Right atrium auricular region (tissue), 2 donors: ENCODE measurements around the gene IQCM. TPM values are rescaled to one million over a fixed set of nuclear protein-coding genes. Genes with fewer than 3 reads are reported as not detected.

Experiments used
- DNase-seq: peaks from one replicate; pipeline ENCODE4 v3.0.0-alpha.2; 2019; ENCODE audit warnings: low spot score
- H3K27ac ChIP-seq, 2 donors: fragments of 200-600 bp; sonication (generic); 1 replicate in 1 of 2; 2 replicates in 1 of 2; pipeline ENCODE4 v1.5.1; 2016 to 2019
- H3K27me3 ChIP-seq, 2 donors: fragments of 200-600 bp; sonication (generic); one replicate each; pipeline versions ENCODE4 v1.5.1 to v1.6.0; 2017 to 2019
- H3K36me3 ChIP-seq: fragments of 200-600 bp; sonication (generic); one replicate; pipeline ENCODE4 v1.5.1; 2016
- H3K4me1 ChIP-seq, 2 donors: fragments of 200-600 bp; sonication (generic); one replicate each; pipeline versions ENCODE4 v1.5.1 to v1.6.0; 2017 to 2019
- H3K4me3 ChIP-seq, 2 donors: fragments of 200-600 bp; sonication (generic); 1 replicate in 1 of 2; 2 replicates in 1 of 2; pipeline ENCODE4 v1.5.1; 2017 to 2019; ENCODE audit warnings: mild to moderate bottlenecking in 1 of 2, moderate library complexity in 1 of 2
- H3K9me3 ChIP-seq, 2 donors: fragments of 200-600 bp; sonication (generic); one replicate each; pipeline ENCODE4 v1.5.1; 2019
- total RNA-seq, 2 donors: library from RNA; depleted of rRNA; stranded (reverse); fragments of >200 nt; gene quantifications; one replicate each; pipeline ENCODE4 v1.1.0, GENCODE V29; 2016
- TF ChIP-seq, protein P1 (sequence below), 2 donors: fragments of 200-600 bp; sonication (generic); IDR thresholded peaks; one replicate each; pipeline ENCODE4 v1.5.1; 2019; ENCODE audit warnings: antibody characterized with exemption in 2 of 2

Gene IQCM
- total RNA-seq, 2 donors from 2014 or later = not detected

DNA sequence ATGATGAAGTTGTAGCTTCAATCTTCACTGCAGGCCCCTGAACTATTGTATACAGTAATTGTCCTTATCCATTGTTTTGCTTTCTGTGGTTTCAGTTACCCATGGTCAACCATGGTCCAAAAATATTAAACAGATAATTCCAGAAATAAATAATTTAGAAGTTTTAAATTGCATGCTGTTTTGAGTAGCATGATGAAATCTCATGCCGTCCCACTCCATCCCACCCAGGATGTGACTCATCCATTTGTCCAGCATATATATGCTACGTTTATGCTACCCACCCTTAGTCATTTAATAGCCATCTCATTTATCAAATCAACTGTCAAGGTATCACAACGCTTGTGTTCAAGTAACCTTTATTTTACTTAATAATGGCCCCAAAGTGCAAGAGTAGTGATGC is 34.5 kb downstream of the IQCM start:
- H3K36me3 ChIP-seq = no peaks in the 10 kb centered on the region
- no peak overlapping the region for H3K27ac ChIP-seq
- no peaks in the 10 kb centered on the region for H3K27me3 ChIP-seq
- no peaks in the 10 kb centered on the region for H3K4me1 ChIP-seq
- TF ChIP-seq, protein P1, sequence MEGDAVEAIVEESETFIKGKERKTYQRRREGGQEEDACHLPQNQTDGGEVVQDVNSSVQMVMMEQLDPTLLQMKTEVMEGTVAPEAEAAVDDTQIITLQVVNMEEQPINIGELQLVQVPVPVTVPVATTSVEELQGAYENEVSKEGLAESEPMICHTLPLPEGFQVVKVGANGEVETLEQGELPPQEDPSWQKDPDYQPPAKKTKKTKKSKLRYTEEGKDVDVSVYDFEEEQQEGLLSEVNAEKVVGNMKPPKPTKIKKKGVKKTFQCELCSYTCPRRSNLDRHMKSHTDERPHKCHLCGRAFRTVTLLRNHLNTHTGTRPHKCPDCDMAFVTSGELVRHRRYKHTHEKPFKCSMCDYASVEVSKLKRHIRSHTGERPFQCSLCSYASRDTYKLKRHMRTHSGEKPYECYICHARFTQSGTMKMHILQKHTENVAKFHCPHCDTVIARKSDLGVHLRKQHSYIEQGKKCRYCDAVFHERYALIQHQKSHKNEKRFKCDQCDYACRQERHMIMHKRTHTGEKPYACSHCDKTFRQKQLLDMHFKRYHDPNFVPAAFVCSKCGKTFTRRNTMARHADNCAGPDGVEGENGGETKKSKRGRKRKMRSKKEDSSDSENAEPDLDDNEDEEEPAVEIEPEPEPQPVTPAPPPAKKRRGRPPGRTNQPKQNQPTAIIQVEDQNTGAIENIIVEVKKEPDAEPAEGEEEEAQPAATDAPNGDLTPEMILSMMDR (IDR thresholded peaks at IDR 0.05) = no peak
- H3K9me3 ChIP-seq = no peaks in the 10 kb centered on the region
- no peak overlapping the region for H3K4me3 ChIP-seq
- DNase-seq = no peak

DNA sequence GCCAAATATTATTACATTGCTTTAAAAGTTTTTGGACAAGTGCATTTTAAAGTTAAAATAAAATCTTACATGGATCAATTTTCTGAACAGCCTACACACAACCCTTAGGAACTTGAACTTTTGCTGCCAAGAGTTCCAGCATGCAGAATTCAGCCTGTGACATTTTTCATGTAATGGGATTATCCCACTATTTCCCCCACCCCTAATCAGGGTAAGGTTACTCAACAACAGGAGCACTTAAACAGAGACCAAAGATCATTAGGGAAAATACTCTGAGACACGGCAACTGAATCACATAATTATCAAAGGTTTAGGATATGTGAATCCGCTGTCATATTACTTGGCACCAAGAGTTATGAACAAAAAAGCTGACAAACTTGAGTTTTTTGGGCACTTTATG is 47.2 kb downstream of the IQCM start:
- H3K36me3 ChIP-seq = no peaks in the 10 kb centered on the region
- no peaks in the 10 kb centered on the region for H3K9me3 ChIP-seq

DNA sequence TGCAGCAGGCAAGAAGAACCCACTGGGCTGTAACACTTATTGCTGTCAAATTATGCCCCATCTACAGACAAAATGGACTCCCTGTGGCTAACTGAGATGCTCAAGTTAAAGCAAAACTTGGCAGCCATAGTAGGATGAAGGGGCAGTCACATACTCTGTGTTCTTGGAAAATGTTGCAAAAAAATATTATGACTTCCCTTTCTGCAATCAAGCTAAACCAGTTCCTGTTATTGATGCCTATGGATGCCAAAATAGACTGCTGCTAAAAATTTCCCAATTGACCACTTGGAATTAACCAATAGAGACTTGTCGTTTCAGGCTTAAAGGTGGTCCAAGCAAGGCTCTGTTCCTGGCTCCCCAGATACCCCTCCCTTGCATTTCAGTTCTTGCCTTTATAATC is 49.5 kb downstream of the IQCM start:
- no peaks in the 10 kb centered on the region for H3K27me3 ChIP-seq
- TF ChIP-seq, protein P1 (IDR thresholded peaks at IDR 0.05) = no peak
- no peak overlapping the region for H3K4me3 ChIP-seq

More for the DNA sequence above, 47.2 kb downstream of the IQCM start:
- no peak overlapping the region for H3K27ac ChIP-seq
- no peak for DNase-seq
- TF ChIP-seq, protein P1 (IDR thresholded peaks at IDR 0.05) = no peak
- no peaks in the 10 kb centered on the region for H3K27me3 ChIP-seq
- H3K4me1 ChIP-seq = no peaks in the 10 kb centered on the region
- no peak overlapping the region for H3K4me3 ChIP-seq

DNA sequence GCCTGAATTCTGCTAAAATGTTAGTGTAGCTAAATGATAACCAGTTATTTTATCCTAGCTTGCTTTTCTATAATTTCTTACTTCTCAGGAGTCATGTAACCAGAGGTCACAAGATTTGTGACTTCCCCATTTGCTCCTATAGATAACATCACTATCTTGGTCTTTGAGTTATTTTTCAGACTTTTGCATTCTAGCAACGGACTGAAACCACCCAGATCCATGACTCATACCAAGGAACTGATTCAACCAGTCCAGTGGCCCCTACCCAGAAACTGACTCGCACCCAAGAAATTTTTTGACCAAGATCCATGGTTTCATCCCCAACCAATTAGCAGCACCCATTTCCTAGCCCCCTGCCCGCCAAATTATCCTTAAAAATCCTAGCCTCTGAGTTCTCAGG is 50.0 kb downstream of the IQCM start:
- Histone ChIP-seq H3K4me1 (no peaks in the 10 kb centered on the region), H3K9me3 (no peaks in the 10 kb centered on the region), H3K27me3 (no peaks in the 10 kb centered on the region), H3K36me3 (no peaks in the 10 kb centered on the region), H3K4me3 (no peak overlapping the region), H3K27ac (no peak overlapping the region)
- TF ChIP-seq, protein P1 (IDR thresholded peaks at IDR 0.05) = no peak
- DNase-seq = no peak

More for the DNA sequence above, 49.5 kb downstream of the IQCM start:
- no peak overlapping the region for H3K27ac ChIP-seq
- no peaks in the 10 kb centered on the region for H3K36me3 ChIP-seq
- DNase-seq = no peak
- H3K9me3 ChIP-seq = no peaks in the 10 kb centered on the region
- no peaks in the 10 kb centered on the region for H3K4me1 ChIP-seq

DNA sequence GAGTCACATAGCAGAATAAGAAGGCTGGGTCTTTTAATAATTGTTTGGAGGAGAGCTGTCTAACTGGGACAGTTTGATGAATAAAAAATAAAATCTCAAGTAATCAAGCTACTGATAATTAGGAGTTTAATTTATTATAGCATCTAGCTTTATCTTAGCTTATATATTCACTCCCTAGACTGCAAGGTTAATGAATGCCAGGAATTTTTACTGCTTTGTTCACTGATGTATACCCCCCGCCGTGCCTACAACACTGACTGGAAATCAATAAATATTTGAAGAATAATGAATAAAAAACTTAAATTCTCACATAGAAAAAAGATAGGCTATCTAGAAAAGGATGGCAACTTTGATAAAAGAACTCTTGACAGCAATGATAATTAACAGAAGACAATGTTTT is 59.7 kb downstream of the IQCM start:
- no peak for DNase-seq
- TF ChIP-seq, protein P1 (IDR thresholded peaks at IDR 0.05) = no peak
- H3K36me3 ChIP-seq = no peaks in the 10 kb centered on the region
- no peaks in the 10 kb centered on the region for H3K27me3 ChIP-seq
- H3K27ac ChIP-seq = no peak overlapping the region
- H3K4me3 ChIP-seq = no peak overlapping the region
- H3K9me3 ChIP-seq = no peaks in the 10 kb centered on the region
- no peaks in the 10 kb centered on the region for H3K4me1 ChIP-seq

DNA sequence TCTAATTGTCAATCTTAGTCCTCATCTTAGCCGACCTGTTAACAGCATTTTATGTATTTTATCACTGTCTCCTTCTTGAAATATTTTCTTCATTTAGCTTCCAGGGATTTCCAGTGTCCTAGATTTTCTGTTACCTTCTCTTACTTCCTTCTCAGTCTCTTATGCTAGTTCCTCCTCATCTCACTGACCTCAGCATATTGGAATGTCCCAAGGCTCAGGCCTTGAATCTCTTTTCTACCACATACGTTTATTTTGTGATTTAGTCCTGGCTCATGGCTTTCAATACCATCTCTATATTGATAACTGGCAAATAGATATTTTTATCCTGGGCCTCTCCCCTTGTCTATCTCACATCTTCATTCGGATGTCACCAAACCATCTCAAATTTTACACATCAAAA is 61.1 kb downstream of the IQCM start:
- H3K27ac ChIP-seq = no peak overlapping the region
- no peaks in the 10 kb centered on the region for H3K4me1 ChIP-seq
- H3K27me3 ChIP-seq = no peaks in the 10 kb centered on the region
- no peak overlapping the region for H3K4me3 ChIP-seq
- no peaks in the 10 kb centered on the region for H3K36me3 ChIP-seq
- H3K9me3 ChIP-seq = no peaks in the 10 kb centered on the region
- TF ChIP-seq, protein P1 (IDR thresholded peaks at IDR 0.05) = no peak
- no peak for DNase-seq
